HepG2 (cell line): ENCODE data around the gene TTN. TPM values are rescaled to one million over a fixed set of nuclear protein-coding genes. Genes with fewer than 3 reads are reported as not detected.

Experiments used
- ATAC-seq: fragments of 200-7000 bp; cut with Tn5 transposase; 3 replicates; pipeline ENCODE4 v1.9.1; 2020; ENCODE audit warnings: mild to moderate bottlenecking, moderate library complexity
- BruUV-seq: library from RNA; stranded (reverse); fragments of 400-500 nt; replicated peaks from 2 replicates; lab custom pipeline; 2021; lab: Mats Ljungman, UMichigan
- CTCF ChIA-PET: fragments of 300-600 bp; formaldehyde crosslinking; extraction: SDS; loops from one replicate; lab custom pipeline; 2021; ENCODE audit warnings: low total read pairs, inconsistent platforms, low intra/inter-chr PET ratio; lab: Yijun Ruan, JAX
- POLR2A ChIA-PET: fragments of 350-600 bp; sonication (Branson Sonifier 250); formaldehyde crosslinking; loops from one replicate; lab custom pipeline; 2020; ENCODE audit warnings: antibody characterized with exemption, inconsistent platforms; lab: Yijun Ruan, JAX
- DNase-seq: peaks from one replicate; pipeline ENCODE4 v3.0.0-alpha.2; 2015; ENCODE audit warnings: low spot score
- FAIRE-seq: peaks from 3 replicates; lab custom pipeline; 2011; peaks lifted over from hg19 to GRCh38; lab: Jason Lieb, UNC
- H2AFZ ChIP-seq: one replicate; pipeline ENCODE4 v1.6.1; 2011; ENCODE audit warnings: low read length, inconsistent platforms
- H3K27ac ChIP-seq: fragments of 300-600 bp; 3 replicates; pipeline ENCODE4 v1.8.0; 2011; ENCODE audit warnings: mixed run types, mild to moderate bottlenecking, mixed read lengths, low read length, inconsistent platforms; ENCODE audit not compliant: insufficient read depth; ENCODE audit errors: extremely low read length
- H3K27me3 ChIP-seq, 2 experiments: fragments of 200-600 bp in 1 of 2; 2 replicates in 1 of 2; 3 replicates in 1 of 2; pipeline versions ENCODE4 v1.6.0 to v1.8.0; 2011; ENCODE audit warnings: low read length in 2 of 2, mild to moderate bottlenecking in 2 of 2, moderate library complexity in 2 of 2, inconsistent platforms in 1 of 2; ENCODE audit not compliant: insufficient read depth in 2 of 2, control insufficient read depth in 1 of 2
- H3K36me3 ChIP-seq, 2 experiments: fragments of 200-600 bp in 1 of 2; replicated peaks in 1 of 2; 2 replicates in 1 of 2; 3 replicates in 1 of 2; pipeline versions ENCODE4 v1.5.1 to v1.8.0; 2011; ENCODE audit warnings: low read length in 2 of 2, inconsistent platforms in 1 of 2; ENCODE audit not compliant: insufficient read depth in 2 of 2, control insufficient read depth in 1 of 2
- H3K4me1 ChIP-seq: 2 replicates; pipeline ENCODE4 v1.5.1; 2012; ENCODE audit warnings: low read length, inconsistent platforms; ENCODE audit not compliant: insufficient read depth
- H3K4me2 ChIP-seq: 2 replicates; pipeline ENCODE4 v1.6.0; 2011; ENCODE audit warnings: low read depth, low read length, inconsistent platforms
- H3K4me3 ChIP-seq, 3 experiments: fragments of 200-600 bp in 1 of 3; sonication (generic), shearing (Covaris generic) in 1 of 3; replicated peaks in 1 of 3; 2 replicates each; pipeline ENCODE4 v1.5.1; 2011 to 2016; ENCODE audit warnings: low read length in 3 of 3, inconsistent platforms in 2 of 3, low read depth in 2 of 3, mild to moderate bottlenecking in 2 of 3, control low read depth in 1 of 3, mixed read lengths in 1 of 3; ENCODE audit not compliant: insufficient read depth in 1 of 3
- H3K79me2 ChIP-seq: one replicate; pipeline ENCODE4 v1.6.1; 2011; ENCODE audit warnings: low read length, inconsistent platforms; ENCODE audit not compliant: insufficient read depth
- H3K9ac ChIP-seq: 2 replicates; pipeline ENCODE4 v1.6.0; 2011; ENCODE audit warnings: mild to moderate bottlenecking, low read depth, low read length, inconsistent platforms; ENCODE audit not compliant: insufficient read depth
- H3K9me3 ChIP-seq: 2 replicates; pipeline ENCODE4 v1.5.1; 2012; ENCODE audit warnings: mild to moderate bottlenecking, low read length
- H4K20me1 ChIP-seq: 2 replicates; pipeline ENCODE4 v1.6.0; 2011; ENCODE audit warnings: inconsistent platforms, mild to moderate bottlenecking, low read length, moderate library complexity; ENCODE audit not compliant: insufficient read depth
- BRD4 ChIP-seq: sonication (generic); formaldehyde crosslinking; IDR thresholded peaks from 2 replicates; pipeline ENCODE4 v1.4.0; 2020; ENCODE audit warnings: missing genetic modification reagents
- E2F2 ChIP-seq: sonication (generic); formaldehyde crosslinking; IDR thresholded peaks from 2 replicates; pipeline ENCODE4 v1.4.0; 2020; ENCODE audit warnings: missing genetic modification reagents, borderline replicate concordance
- EED ChIP-seq: sonication (generic); formaldehyde crosslinking; IDR thresholded peaks from 2 replicates; pipeline ENCODE4 v1.5.0; 2020; ENCODE audit warnings: mild to moderate bottlenecking, missing genetic modification reagents
- ESRRA ChIP-seq: sonication (generic); formaldehyde crosslinking; IDR thresholded peaks from 2 replicates; pipeline ENCODE4 v1.5.1; 2020; ENCODE audit warnings: mild to moderate bottlenecking, low read depth, missing genetic modification reagents
- MAX ChIP-seq: IDR thresholded peaks from 2 replicates; pipeline ENCODE4 v1.6.1; 2012; ENCODE audit warnings: inconsistent platforms
- MXI1 ChIP-seq: IDR thresholded peaks from 3 replicates; pipeline ENCODE4 v1.6.1; 2012; ENCODE audit warnings: low read depth, low read length, inconsistent platforms, borderline replicate concordance
- NRL ChIP-seq: sonication (generic); formaldehyde crosslinking; IDR thresholded peaks from 2 replicates; pipeline ENCODE4 v1.5.0; 2020; ENCODE audit warnings: missing genetic modification reagents, mild to moderate bottlenecking, moderate library complexity, borderline replicate concordance
- SPEN ChIP-seq: sonication (generic); formaldehyde crosslinking; IDR thresholded peaks from 2 replicates; pipeline ENCODE4 v1.5.1; 2020; ENCODE audit warnings: low read depth, mild to moderate bottlenecking, missing genetic modification reagents
- TRAFD1 ChIP-seq: sonication (generic); formaldehyde crosslinking; IDR thresholded peaks from 2 replicates; pipeline ENCODE4 v1.5.1; 2020; ENCODE audit warnings: missing genetic modification reagents, mild to moderate bottlenecking, borderline replicate concordance
- TSC22D2 ChIP-seq: sonication (generic); formaldehyde crosslinking; IDR thresholded peaks from 2 replicates; pipeline ENCODE4 v1.5.1; 2020; ENCODE audit warnings: missing genetic modification reagents, mild to moderate bottlenecking, borderline replicate concordance
- ZBTB4 ChIP-seq: sonication (generic); formaldehyde crosslinking; IDR thresholded peaks from 2 replicates; pipeline ENCODE4 v1.4.0; 2020; ENCODE audit warnings: missing genetic modification reagents, mild to moderate bottlenecking, borderline replicate concordance
- ZNF878 ChIP-seq: sonication (generic); formaldehyde crosslinking; IDR thresholded peaks from 2 replicates; pipeline ENCODE4 v1.8.1; 2023; ENCODE audit warnings: mild to moderate bottlenecking, missing genetic modification reagents, moderate library complexity
- ZSCAN25 ChIP-seq: sonication (generic); formaldehyde crosslinking; IDR thresholded peaks from 2 replicates; pipeline ENCODE4 v1.8.0; 2022; ENCODE audit warnings: mild to moderate bottlenecking, missing genetic modification reagents
- WGBS: methylation state at CpG from one replicate; pipeline ENCODE4 v1.1.6; 2017; ENCODE audit warnings: low lambda C conversion rate; 5-methylcytosine and 5-hydroxymethylcytosine counted together
- in situ Hi-C: cut with HindIII; loops from 2 replicates; pipeline ENCODE4 v1.10.0; 2017; ENCODE audit warnings: low pct_unique_long_range_greater_than_20kb; ENCODE audit not compliant: extremely low pct_ligation_motif_present
- intact Hi-C: fragments of 100-400 bp; cut with micrococcal nuclease; formaldehyde crosslinking; loops from one replicate; pipeline ENCODE4 v1.10.0; 2022; ENCODE audit not compliant: unreplicated experiment
- polyA plus RNA-seq, 8 experiments: library from polyadenylated mRNA; depleted of rRNA in 3 of 8; stranded (reverse) in 7 of 8; unstranded in 1 of 8; fragments of >200 nt; fragmentation: Illumina TruSeq in 4 of 8; extraction: Trizol in 4 of 8; gene quantifications; 2 replicates each; pipeline versions ENCODE4 v1.2.1 to v1.2.3, GENCODE V29; 2011 to 2016; ENCODE audit warnings: low read depth in 4 of 8, missing spikeins in 1 of 8, mixed read lengths in 1 of 8; ENCODE audit not compliant: insufficient read depth in 1 of 8
- total RNA-seq, 5 experiments: library from RNA; depleted of rRNA; stranded (reverse); fragments of >200 nt; fragmentation: Illumina TruSeq; extraction: Trizol; gene quantifications; 2 replicates each; pipeline ENCODE4 v1.2.3, GENCODE V29; 2016; ENCODE audit warnings: low read depth in 1 of 5

The TTN gene
- total and polyA plus RNA-seq, 2 of the 13 experiments (the other 11 are each of a cell fraction or from before 2014, with no cell fraction given), result under 0.01 TPM

- FAIRE-seq, result no peak
- CTCF ChIA-PET, result no interaction called here
- no peak overlapping the region for H3K9ac ChIP-seq
These were observed 26.9 kb upstream of the TTN start for GRCh38 chr2:178834086-178834485.

More at GRCh38 chr2:178834086-178834485, 26.9 kb upstream of the TTN start:
- intact Hi-C loops, result no loop called here
- no TSS peak for BruUV-seq
- no peaks in the 10 kb centered on the region for H3K79me2 ChIP-seq
- no peaks in the 10 kb centered on the region for H3K9me3 ChIP-seq
- DNase-seq (no peak), ATAC-seq (no peak)
- H3K27me3 ChIP-seq, result no peaks in the 10 kb centered on the region; a peak in 2 of 5 replicates
- POLR2A ChIA-PET, result no interaction called here
- H3K27ac ChIP-seq, result no peak overlapping the region
- 40% methylated on average over 9 of the region's 9 CpGs for WGBS
- no peaks in the 10 kb centered on the region for H4K20me1 ChIP-seq
- no peaks in the 10 kb centered on the region for H3K4me1 ChIP-seq
- no peak overlapping the region for H2AFZ ChIP-seq
- H3K36me3 ChIP-seq, result no peaks in the 10 kb centered on the region
- in situ Hi-C loops, result no loop called here
- TF ChIP-seq ESRRA (CRISPR knock-in tag) (no peak), ZBTB4 (CRISPR knock-in tag) (no peak), TSC22D2 (CRISPR knock-in tag) (no peak), ZSCAN25 (CRISPR knock-in tag) (no peak), ZNF878 (no peak), MXI1 (no peak), E2F2 (CRISPR knock-in tag) (no peak), MAX (no peak), EED (no peak), NRL (no peak), TRAFD1 (no peak), BRD4 (CRISPR knock-in tag) (no peak), SPEN (CRISPR knock-in tag) (no peak)
- H3K4me3 ChIP-seq, result no peak overlapping the region
- no peak overlapping the region for H3K4me2 ChIP-seq
